OCI-LY3 (cell line): Measurements from ENCODE around the gene CLDN9.

Source experiments
- H2AFZ ChIP-seq: fragments of 200-600, 300-600 bp; shearing (Covaris generic); 2 replicates; pipeline ENCODE4 v1.6.0; 2014; ENCODE audit warnings: antibody characterized with exemption, low read depth, low read length
- H3K27ac ChIP-seq: fragments of 200-600, 300-600 bp; sonication (generic); 2 replicates; pipeline ENCODE4 v1.5.1; 2014; ENCODE audit warnings: mild to moderate bottlenecking, low read length, moderate library complexity, mixed read lengths
- H3K27me3 ChIP-seq: fragments of 200-600, 300-600 bp; sonication (generic); 2 replicates; pipeline ENCODE4 v1.6.1; 2014; ENCODE audit warnings: low read depth, low read length, mixed read lengths
- H3K36me3 ChIP-seq: fragments of 200-600, 300-600 bp; sonication (generic); replicated peaks from 2 replicates; pipeline ENCODE3; 2014; ENCODE audit warnings: low read depth, low read length, mixed read lengths
- H3K4me1 ChIP-seq: fragments of 300-600, 200-600 bp; sonication (generic); 2 replicates; pipeline ENCODE4 v1.6.1; 2014; ENCODE audit warnings: low read length, mixed read lengths
- H3K4me2 ChIP-seq: fragments of 200-600, 300-600 bp; sonication (generic); 2 replicates; pipeline ENCODE4 v1.6.1; 2014; ENCODE audit warnings: low read length, mixed read lengths
- H3K4me3 ChIP-seq: fragments of 300-600, 200-600 bp; sonication (generic); 2 replicates; pipeline ENCODE4 v1.5.1; 2014; ENCODE audit warnings: antibody characterized with exemption, mild to moderate bottlenecking, low read length, moderate library complexity
- H3K79me2 ChIP-seq: fragments of 300-600, 200-600 bp; shearing (Covaris generic); 2 replicates; pipeline ENCODE4 v1.6.1; 2014; ENCODE audit warnings: mild to moderate bottlenecking, low read length, mixed read lengths
- H3K9ac ChIP-seq: fragments of 300-600, 200-600 bp; shearing (Covaris generic); 2 replicates; pipeline ENCODE4 v1.6.0; 2014; ENCODE audit warnings: mild to moderate bottlenecking, low read length, moderate library complexity
- H3K9me3 ChIP-seq: fragments of 200-600, 300-600 bp; shearing (Covaris generic); 2 replicates; pipeline ENCODE4 v1.6.1; 2014; ENCODE audit warnings: low read length, mixed read lengths; ENCODE audit not compliant: insufficient read depth
- H4K20me1 ChIP-seq: fragments of 200-600, 300-600 bp; sonication (generic); 2 replicates; pipeline ENCODE4 v1.6.1; 2016; ENCODE audit warnings: low read length, mixed read lengths; ENCODE audit not compliant: insufficient read depth
- EZH2phosphoT487 ChIP-seq: fragments of 200-600 bp; shearing (Covaris generic); IDR thresholded peaks from 2 replicates; pipeline ENCODE4 v1.6.1; 2018; ENCODE audit warnings: antibody characterized with exemption, mixed run types, low read depth
- TF ChIP-seq, protein P1 (sequence below): fragments of 200-600, 300-600 bp; sonication (generic); IDR thresholded peaks from 2 replicates; pipeline ENCODE4 v1.5.1; 2014; ENCODE audit warnings: antibody characterized with exemption, low read length, low read depth

The CLDN9 gene

DNA sequence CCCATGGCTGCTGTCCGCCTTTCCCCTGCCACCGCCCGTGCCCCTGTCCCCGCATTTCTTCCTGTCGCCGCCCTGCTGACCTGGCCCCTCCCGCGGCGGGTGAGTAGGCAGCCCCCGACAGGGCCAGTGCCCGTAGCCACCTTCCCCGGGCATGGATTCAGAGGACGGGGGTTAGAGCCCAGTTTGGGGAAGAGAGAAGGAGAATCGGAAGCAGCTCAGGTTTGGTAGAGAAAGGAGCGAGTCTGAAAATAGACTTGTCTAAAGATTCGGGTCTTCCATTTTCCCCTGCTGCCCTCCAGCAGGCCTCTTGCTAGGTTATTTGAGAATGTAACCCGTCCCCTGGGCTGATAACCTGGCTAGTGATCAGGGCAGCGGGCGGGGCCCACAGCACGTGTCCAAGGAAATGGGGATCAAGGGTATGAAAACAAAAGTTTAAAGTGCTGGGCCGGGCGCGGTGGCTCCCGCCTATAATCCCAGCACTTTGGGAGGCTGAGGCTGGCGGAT is 7.9 kb upstream of the CLDN9 start:
- Histone ChIP-seq H3K4me1 (0 out of 2 replicates have a peak, but pooled peaks cover 3% of the 10 kb centered on the region), H3K79me2 (no peaks in the 10 kb centered on the region), H3K27me3 (peaks cover 37% of the 10 kb centered on the region), H3K4me3 (peak overlapping the region; percentile 80), H3K36me3 (no peaks in the 10 kb centered on the region), H4K20me1 (no peaks in the 10 kb centered on the region), H3K4me2 (peak overlapping the region; percentile 71), H3K9ac (peak overlapping the region; percentile 22; the same call in 1 of the 2 replicates), H3K9me3 (no peaks in the 10 kb centered on the region), H3K27ac (no peak overlapping the region), H2AFZ (peak overlapping the region; percentile 74)
- TF ChIP-seq, protein P1, sequence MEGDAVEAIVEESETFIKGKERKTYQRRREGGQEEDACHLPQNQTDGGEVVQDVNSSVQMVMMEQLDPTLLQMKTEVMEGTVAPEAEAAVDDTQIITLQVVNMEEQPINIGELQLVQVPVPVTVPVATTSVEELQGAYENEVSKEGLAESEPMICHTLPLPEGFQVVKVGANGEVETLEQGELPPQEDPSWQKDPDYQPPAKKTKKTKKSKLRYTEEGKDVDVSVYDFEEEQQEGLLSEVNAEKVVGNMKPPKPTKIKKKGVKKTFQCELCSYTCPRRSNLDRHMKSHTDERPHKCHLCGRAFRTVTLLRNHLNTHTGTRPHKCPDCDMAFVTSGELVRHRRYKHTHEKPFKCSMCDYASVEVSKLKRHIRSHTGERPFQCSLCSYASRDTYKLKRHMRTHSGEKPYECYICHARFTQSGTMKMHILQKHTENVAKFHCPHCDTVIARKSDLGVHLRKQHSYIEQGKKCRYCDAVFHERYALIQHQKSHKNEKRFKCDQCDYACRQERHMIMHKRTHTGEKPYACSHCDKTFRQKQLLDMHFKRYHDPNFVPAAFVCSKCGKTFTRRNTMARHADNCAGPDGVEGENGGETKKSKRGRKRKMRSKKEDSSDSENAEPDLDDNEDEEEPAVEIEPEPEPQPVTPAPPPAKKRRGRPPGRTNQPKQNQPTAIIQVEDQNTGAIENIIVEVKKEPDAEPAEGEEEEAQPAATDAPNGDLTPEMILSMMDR, result no peak
- no peak for TF ChIP-seq EZH2phosphoT487

DNA sequence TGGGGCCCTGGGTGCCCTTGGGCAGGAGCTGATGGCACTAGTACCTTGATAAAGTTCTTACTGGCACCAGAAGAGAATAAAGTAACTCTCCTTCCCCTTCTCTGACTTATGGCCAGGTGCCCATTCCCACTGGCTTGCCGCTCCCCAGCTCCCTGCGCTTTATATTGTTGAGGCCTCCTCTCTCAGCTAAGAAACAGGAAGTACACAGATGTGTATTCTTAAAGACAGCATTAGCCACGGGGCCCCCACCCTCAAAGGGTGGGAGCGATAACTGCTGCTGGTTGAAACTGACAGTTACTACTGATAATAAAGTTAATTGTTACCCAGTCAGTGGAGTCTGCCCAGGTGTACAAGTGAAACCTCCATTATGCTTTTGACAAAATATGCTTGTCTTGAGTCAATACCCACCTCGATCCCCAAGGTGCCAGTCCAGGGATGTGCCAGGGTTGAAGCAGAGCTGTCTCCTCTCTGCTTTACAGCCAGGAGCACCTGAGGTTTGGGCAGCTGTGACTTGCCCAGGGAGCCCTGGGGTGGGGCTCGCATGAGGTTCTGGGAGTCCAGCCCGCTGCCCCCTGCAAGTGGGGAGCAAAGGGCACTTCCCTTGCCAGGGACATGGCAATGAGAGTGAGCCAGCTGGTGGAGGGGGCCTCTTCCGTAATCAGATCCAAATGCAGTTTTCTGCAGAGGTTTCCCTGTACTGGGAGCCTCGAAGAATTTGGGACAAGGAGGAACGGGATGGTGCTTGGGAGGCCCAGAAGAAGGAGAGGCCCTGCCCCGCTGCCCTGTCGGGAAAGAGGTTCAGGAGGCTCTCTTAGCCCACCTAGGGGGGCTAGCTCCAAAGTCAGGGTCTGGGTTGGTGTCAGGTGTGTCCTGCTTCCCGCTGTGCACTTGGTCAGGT is 5.4 kb upstream of the CLDN9 start:
- no peaks in the 10 kb centered on the region for H3K36me3 ChIP-seq
- H4K20me1 ChIP-seq, result no peaks in the 10 kb centered on the region
- H2AFZ ChIP-seq, result no peak overlapping the region
- no peak overlapping the region for H3K27ac ChIP-seq
- H3K4me2 ChIP-seq, result no peak overlapping the region
- no peak overlapping the region for H3K4me3 ChIP-seq
- peaks cover 39% of the 10 kb centered on the region for H3K27me3 ChIP-seq
- TF ChIP-seq, protein P1, result no peak
- no peak for TF ChIP-seq EZH2phosphoT487
- no peaks in the 10 kb centered on the region for H3K79me2 ChIP-seq
- H3K9me3 ChIP-seq, result no peaks in the 10 kb centered on the region
- H3K9ac ChIP-seq, result no peak overlapping the region
- H3K4me1 ChIP-seq, result 0 out of 2 replicates have a peak, but pooled peaks cover 3% of the 10 kb centered on the region

DNA sequence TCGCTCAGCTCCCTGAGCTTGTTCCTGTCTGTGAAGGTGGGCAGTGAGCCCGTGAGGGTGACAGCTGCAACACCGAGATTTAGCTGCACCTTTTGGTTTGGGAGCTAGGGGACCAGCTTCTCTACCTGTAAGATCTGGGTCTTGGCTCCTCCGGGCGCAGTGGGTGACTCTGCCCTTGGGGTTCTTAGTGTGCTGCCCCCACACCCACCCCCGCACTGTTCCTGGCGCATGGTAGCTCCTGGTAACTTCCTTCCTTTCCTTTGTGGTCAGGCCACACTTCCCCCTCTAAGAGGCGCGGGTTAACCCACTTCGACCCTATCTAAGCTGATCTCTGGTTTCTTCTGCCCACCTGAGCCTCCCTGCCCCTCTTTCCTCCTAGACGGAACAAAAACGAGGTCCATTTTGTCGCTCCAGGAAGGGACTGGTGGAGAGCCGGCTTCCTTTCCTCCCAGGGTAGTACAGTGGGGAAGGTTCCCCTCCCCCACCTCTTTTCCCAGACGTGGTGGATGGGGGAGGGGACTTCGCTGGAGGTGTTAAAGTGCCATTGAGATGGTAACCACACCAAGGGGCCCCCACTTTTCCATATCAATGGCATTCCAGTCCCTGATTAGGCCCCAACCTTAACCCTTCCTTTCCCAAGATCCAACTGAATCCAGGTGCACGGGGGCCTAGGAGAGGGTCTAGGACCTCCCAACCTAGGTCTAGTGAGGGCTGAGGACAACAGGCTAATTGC is 4.6 kb upstream of the CLDN9 start:
- Histone ChIP-seq H4K20me1 (no peaks in the 10 kb centered on the region), H3K36me3 (no peaks in the 10 kb centered on the region), H2AFZ (no peak overlapping the region), H3K9me3 (no peaks in the 10 kb centered on the region), H3K4me2 (no peak overlapping the region), H3K27ac (no peak overlapping the region), H3K79me2 (no peaks in the 10 kb centered on the region), H3K9ac (no peak overlapping the region), H3K27me3 (peaks cover 39% of the 10 kb centered on the region), H3K4me3 (no peak overlapping the region), H3K4me1 (0 out of 2 replicates have a peak, but pooled peaks cover 3% of the 10 kb centered on the region)
- TF ChIP-seq, protein P1, result no peak
- no peak for TF ChIP-seq EZH2phosphoT487

DNA sequence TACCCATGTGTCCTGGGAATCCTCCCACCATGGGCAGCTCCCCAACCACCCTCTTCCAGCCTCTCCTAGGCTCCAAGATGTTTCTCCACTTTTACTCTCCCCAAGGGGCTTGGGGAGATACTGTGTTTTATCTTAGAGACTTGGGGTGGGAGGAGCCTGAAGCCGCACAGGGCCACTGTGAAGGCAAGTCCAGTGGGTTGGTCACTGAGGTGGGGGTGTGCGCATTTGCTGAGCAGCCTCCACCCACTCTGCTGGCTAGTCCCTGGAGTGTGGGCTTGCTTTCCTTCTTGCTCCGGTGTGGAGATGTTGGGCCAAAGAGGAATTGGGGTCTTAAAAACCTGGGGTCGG is 4.1 kb upstream of the CLDN9 start:
- TF ChIP-seq EZH2phosphoT487, result no peak
- H3K4me3 ChIP-seq, result no peak overlapping the region
- H3K4me1 ChIP-seq, result 0 out of 2 replicates have a peak, but pooled peaks cover 3% of the 10 kb centered on the region

More for the DNA sequence above, 4.1 kb upstream of the CLDN9 start:
- Histone ChIP-seq H3K27ac (no peak overlapping the region), H4K20me1 (no peaks in the 10 kb centered on the region), H3K9ac (no peak overlapping the region), H3K4me2 (no peak overlapping the region), H3K9me3 (no peaks in the 10 kb centered on the region), H3K79me2 (no peaks in the 10 kb centered on the region), H3K27me3 (peaks cover 39% of the 10 kb centered on the region), H3K36me3 (no peaks in the 10 kb centered on the region), H2AFZ (no peak overlapping the region)
